Mesothelial cell of epicardium (in vitro differentiated cells): ENCODE measurements around the gene LACTBL1. TPM values are rescaled to one million over a fixed set of nuclear protein-coding genes. Genes with fewer than 3 reads are reported as not detected.

Source experiments
- DNase-seq, 2 experiments: peaks; one replicate each; pipeline ENCODE4 v3.0.0; 2021; ENCODE audit warnings: low spot score in 2 of 2; ENCODE audit not compliant: unreplicated experiment in 2 of 2
- H3K27ac Mint-ChIP-seq: 2 replicates; pipeline ENCODE4 v1.8.0; 2021; ENCODE audit warnings: mixed read lengths
- H3K27me3 Mint-ChIP-seq: 2 replicates; pipeline ENCODE4 v1.8.0; 2021; ENCODE audit warnings: low read depth, mixed read lengths
- H3K36me3 Mint-ChIP-seq: 2 replicates; pipeline ENCODE4 v1.8.0; 2021; ENCODE audit warnings: mixed read lengths
- H3K4me1 Mint-ChIP-seq: 2 replicates; pipeline ENCODE4 v1.8.0; 2021; ENCODE audit warnings: mixed read lengths
- H3K4me3 Mint-ChIP-seq: 2 replicates; pipeline ENCODE4 v1.8.0; 2021; ENCODE audit warnings: mild to moderate bottlenecking, moderate library complexity, mixed read lengths
- H3K9me3 Mint-ChIP-seq: 2 replicates; pipeline ENCODE4 v1.8.0; 2021; ENCODE audit warnings: mixed read lengths
- total RNA-seq: library from RNA; stranded (reverse); gene quantifications from 3 replicates; pipeline ENCODE4 v1.2.1, GENCODE V29; 2021
- TF ChIP-seq, protein P1 (sequence below): fragments of 200-600 bp; sonication (generic); IDR thresholded peaks from one replicate; pipeline ENCODE4 v1.5.0; 2021; ENCODE audit warnings: antibody characterized with exemption; ENCODE audit not compliant: unreplicated experiment

Gene LACTBL1, protein sequence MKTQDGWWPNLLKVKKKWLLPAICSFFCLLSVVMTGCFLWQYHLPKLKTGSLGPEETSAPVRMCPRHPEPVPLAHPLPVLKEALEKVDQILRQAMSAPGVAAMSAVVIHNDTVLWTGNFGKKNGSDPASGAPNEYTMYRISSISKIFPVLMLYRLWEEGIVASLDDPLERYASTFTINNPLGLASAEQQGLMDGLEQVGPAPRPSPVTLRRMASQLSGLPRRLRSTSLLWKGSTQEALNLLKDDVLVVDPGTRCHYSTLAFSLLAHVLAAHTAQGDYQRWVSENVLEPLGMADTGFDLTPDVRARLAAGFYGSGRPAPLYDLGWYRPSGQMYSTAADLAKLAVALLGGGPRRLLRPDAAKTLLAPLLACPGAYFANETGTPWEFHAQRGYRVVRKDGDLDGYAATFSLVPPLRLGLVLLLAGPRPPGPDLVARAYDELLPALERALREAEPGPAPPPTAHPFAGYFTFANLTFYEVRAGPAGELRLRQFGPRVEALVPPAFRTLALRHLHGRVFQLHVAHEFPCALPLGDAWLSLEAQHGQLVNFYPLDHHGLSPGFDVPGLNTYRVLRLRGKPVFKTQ
- total RNA-seq: not detected in 3 replicates

DNA sequence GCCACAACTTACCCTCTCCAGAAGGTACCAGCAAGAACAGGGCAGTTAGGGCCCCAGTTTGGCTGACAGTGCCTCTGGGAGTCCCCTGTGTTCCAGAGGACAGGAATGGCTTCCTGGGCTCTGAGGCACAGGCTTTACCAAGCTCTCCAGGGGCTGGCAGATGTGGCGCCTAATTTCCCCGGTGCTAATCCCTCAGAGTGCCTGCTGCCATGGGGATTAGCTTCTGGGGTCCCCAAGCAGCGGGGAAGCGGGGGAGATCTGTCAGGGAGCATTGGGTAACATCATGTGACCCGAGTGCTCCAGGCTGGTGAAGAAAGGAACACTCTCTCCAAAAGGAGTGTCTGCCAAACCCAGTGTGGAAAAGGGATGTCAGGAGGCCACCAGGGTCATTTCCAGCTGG lies at the start of gene LACTBL1:
TSS of gene LACTBL1 (minus strand) at position 107 of the 400 bp plus-strand sequence. CDS start 550 bp downstream, outside the sequence.
- TF ChIP-seq, protein P1, sequence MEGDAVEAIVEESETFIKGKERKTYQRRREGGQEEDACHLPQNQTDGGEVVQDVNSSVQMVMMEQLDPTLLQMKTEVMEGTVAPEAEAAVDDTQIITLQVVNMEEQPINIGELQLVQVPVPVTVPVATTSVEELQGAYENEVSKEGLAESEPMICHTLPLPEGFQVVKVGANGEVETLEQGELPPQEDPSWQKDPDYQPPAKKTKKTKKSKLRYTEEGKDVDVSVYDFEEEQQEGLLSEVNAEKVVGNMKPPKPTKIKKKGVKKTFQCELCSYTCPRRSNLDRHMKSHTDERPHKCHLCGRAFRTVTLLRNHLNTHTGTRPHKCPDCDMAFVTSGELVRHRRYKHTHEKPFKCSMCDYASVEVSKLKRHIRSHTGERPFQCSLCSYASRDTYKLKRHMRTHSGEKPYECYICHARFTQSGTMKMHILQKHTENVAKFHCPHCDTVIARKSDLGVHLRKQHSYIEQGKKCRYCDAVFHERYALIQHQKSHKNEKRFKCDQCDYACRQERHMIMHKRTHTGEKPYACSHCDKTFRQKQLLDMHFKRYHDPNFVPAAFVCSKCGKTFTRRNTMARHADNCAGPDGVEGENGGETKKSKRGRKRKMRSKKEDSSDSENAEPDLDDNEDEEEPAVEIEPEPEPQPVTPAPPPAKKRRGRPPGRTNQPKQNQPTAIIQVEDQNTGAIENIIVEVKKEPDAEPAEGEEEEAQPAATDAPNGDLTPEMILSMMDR: no peak
- no peaks in the 10 kb centered on the region for H3K9me3 Mint-ChIP-seq
- peaks cover 20% of the 10 kb centered on the region for H3K4me1 Mint-ChIP-seq
- H3K36me3 Mint-ChIP-seq: no peaks in the 10 kb centered on the region
- H3K27me3 Mint-ChIP-seq: peaks cover 11% of the 10 kb centered on the region
- no peak within 1 kb of the TSS for H3K4me3 Mint-ChIP-seq
- peak in 1 of 2 experiments; percentile 26 for DNase-seq
- H3K27ac Mint-ChIP-seq: no peak within 1 kb of the TSS

DNA sequence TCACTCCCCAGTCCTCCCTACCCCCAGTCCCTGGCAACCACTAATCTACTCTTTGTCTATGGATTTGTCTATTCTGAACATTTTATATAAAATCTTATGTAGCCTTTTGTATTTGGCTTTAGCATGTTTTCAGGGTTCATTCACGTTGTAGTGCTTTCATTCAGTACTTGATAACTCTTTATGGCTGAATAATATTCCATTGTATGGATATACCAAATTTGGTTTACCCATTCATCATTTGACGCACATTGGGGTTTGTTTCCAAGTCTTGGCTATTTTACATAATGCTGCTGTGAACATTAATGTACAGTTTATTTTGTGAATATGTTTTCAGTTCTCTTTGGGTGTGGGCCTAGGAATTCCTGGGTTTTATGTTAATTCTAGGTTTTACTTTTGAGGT lies 49.2 kb upstream of the LACTBL1 start:
- H3K4me3 Mint-ChIP-seq: peak overlapping the region; percentile 90
- H3K27ac Mint-ChIP-seq: peak overlapping the region; percentile 41
- DNase-seq: no peak
- H3K36me3 Mint-ChIP-seq: peaks cover 13% of the 10 kb centered on the region
- TF ChIP-seq, protein P1: no peak
- peaks cover 12% of the 10 kb centered on the region for H3K9me3 Mint-ChIP-seq
- peaks cover 20% of the 10 kb centered on the region for H3K4me1 Mint-ChIP-seq
- no peaks in the 10 kb centered on the region for H3K27me3 Mint-ChIP-seq

DNA sequence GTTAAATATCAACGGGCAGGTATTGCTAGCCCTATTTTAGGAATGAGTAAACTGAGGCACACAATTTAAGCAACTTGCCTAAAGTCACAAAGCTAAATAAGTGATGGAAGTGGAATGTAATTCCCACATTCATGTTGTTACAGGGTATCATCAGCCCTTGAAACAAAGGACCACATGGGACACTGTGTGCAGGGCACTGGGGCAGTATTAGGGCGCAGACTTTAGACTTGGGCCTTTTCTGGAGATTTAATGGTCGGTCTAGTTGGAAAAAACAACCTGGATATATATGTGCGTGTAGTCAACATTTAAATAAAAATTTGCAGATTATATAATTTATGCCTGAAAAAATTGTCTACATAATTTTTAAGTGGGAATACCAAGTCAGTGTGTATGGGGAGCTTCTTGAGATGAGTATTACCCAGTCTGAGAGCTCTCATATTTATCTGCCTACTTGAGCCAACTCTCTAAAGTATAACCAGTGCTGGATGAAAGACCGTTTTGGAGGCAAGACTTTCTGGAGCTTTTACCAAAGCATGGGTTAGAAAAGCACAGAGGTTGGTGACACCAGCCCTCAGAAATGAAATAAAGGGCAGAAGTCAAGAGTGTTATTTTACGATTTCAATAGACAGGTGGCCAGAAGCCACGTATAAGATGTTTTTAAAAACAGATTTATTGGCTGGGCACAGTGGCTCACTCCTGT lies 48.2 kb upstream of the LACTBL1 start:
- no peaks in the 10 kb centered on the region for H3K27me3 Mint-ChIP-seq

DNA sequence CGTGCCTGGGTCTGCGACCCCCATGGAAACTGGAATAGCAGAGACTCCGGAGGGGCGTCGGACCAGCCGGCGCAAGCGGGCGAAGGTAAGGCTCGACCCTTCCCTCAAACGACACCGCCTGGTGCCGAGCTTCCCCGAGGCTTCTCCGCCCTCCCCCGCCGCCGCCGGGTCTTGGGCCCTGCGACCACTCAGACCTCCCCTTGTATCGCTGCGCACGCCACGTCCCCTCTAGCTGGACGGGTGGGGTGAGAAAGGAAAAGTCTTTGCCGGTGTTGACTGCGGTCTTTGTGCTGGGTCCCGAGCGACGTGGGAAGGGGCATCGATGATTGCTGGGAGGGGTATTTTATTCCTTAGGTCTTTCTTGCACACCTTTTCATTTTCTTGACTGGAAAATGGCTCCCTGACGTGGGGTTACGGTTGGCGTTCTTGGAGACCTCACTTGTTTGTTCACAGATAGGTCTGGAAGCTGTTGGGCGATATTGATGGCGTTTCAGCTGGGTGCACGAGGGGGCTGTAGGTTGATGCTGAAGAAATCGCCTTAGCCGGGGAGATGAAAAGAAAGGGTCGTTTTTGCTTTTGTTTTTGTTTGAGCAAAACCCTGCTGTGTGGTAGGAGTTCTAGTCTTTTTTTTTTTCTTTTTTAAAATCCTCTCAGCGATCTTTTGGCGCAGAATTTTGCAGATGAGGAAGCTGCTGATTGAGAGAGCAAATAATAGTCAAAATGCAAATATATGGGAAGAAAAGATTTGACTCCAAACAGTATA lies 47.4 kb upstream of the LACTBL1 start:
- DNase-seq: peak; percentile 29 to 67
- TF ChIP-seq, protein P1: no peak
- no peaks in the 10 kb centered on the region for H3K27me3 Mint-ChIP-seq
- H3K27ac Mint-ChIP-seq: peak overlapping the region; percentile 97
- peaks cover 13% of the 10 kb centered on the region for H3K36me3 Mint-ChIP-seq
- peaks cover 12% of the 10 kb centered on the region for H3K9me3 Mint-ChIP-seq
- peak overlapping the region; percentile 90 for H3K4me3 Mint-ChIP-seq
- peaks cover 20% of the 10 kb centered on the region for H3K4me1 Mint-ChIP-seq

More for the DNA sequence above, 48.2 kb upstream of the LACTBL1 start:
- H3K9me3 Mint-ChIP-seq: peaks cover 12% of the 10 kb centered on the region
- H3K4me3 Mint-ChIP-seq: peak overlapping the region; percentile 90
- TF ChIP-seq, protein P1: no peak
- peaks cover 20% of the 10 kb centered on the region for H3K4me1 Mint-ChIP-seq
- H3K27ac Mint-ChIP-seq: peak overlapping the region; percentile 97
- no peak for DNase-seq
- peaks cover 13% of the 10 kb centered on the region for H3K36me3 Mint-ChIP-seq
